Endothelial cell of umbilical vein (primary cell): Measurements from ENCODE around the gene GNMT. TPM values are rescaled to one million over a fixed set of nuclear protein-coding genes. Genes with fewer than 3 reads are reported as not detected.

Experiments used
- BruUV-seq: library from RNA; stranded (reverse); fragments of 400-500 nt; replicated peaks from 2 replicates; lab custom pipeline; 2021; lab: Mats Ljungman, UMichigan
- CTCF ChIA-PET: fragments of 300-600, 350-600 bp; sonication (Branson Sonifier 250); formaldehyde crosslinking; loops from one replicate; lab custom pipeline; 2021; ENCODE audit warnings: antibody characterized with exemption, inconsistent platforms; lab: Charles Lee
- POLR2A ChIA-PET: fragments of 300-600, 350-600 bp; sonication (Branson Sonifier 250); formaldehyde crosslinking; loops from one replicate; lab custom pipeline; 2021; ENCODE audit warnings: antibody characterized with exemption, inconsistent platforms; lab: Charles Lee
- DNase-seq: peaks from one replicate; pipeline ENCODE4 v3.0.0-alpha.2; 2011; ENCODE audit warnings: low read depth, low spot score
- FAIRE-seq: peaks from 2 replicates; lab custom pipeline; 2011; peaks lifted over from hg19 to GRCh38; lab: Jason Lieb, UNC
- H2AFZ ChIP-seq: 2 replicates; pipeline ENCODE4 v1.6.0; 2012; ENCODE audit warnings: low read depth, low read length, control low read depth, inconsistent platforms
- H3K27ac ChIP-seq: 2 replicates; pipeline ENCODE4 v1.5.1; 2011; ENCODE audit warnings: low read depth, mild to moderate bottlenecking, control low read depth, low read length, moderate library complexity; ENCODE audit not compliant: insufficient read depth
- H3K27me3 ChIP-seq, 2 experiments: 2 replicates each; pipeline versions ENCODE4 v1.6.0 to v1.6.1; 2011; ENCODE audit warnings: low read length in 2 of 2, mixed read lengths in 1 of 2; ENCODE audit not compliant: control insufficient read depth in 2 of 2, insufficient read depth in 2 of 2
- H3K36me3 ChIP-seq, 2 experiments: 2 replicates in 1 of 2; 3 replicates in 1 of 2; pipeline ENCODE4 v1.5.1; 2011; ENCODE audit warnings: low read length in 2 of 2, mild to moderate bottlenecking in 1 of 2, moderate library complexity in 1 of 2; ENCODE audit not compliant: control insufficient read depth in 2 of 2, insufficient read depth in 2 of 2; ENCODE audit errors: extremely low read depth in 1 of 2
- H3K4me1 ChIP-seq: 3 replicates; pipeline ENCODE4 v1.5.1; 2011; ENCODE audit warnings: mild to moderate bottlenecking, low read length; ENCODE audit not compliant: control insufficient read depth, insufficient read depth; ENCODE audit errors: extremely low read depth
- H3K4me2 ChIP-seq: 2 replicates; pipeline ENCODE4 v1.6.1; 2011; ENCODE audit warnings: low read length, control low read depth, mixed read lengths; ENCODE audit not compliant: insufficient read depth
- H3K4me3 ChIP-seq, 3 experiments: fragments of 200-600 bp in 1 of 3; sonication (generic), shearing (Covaris generic) in 1 of 3; replicated peaks in 1 of 3; 2 replicates each; pipeline ENCODE4 v1.5.1; 2011 to 2016; ENCODE audit warnings: control low read depth in 3 of 3, low read length in 3 of 3, mild to moderate bottlenecking in 2 of 3, inconsistent platforms in 1 of 3, low read depth in 1 of 3, moderate library complexity in 1 of 3; ENCODE audit not compliant: insufficient read depth in 1 of 3
- H3K79me2 ChIP-seq: 2 replicates; pipeline ENCODE4 v1.6.0; 2012; ENCODE audit warnings: low read length, inconsistent platforms; ENCODE audit not compliant: control insufficient read depth, insufficient read depth
- H3K9ac ChIP-seq: replicated peaks from 2 replicates; pipeline ENCODE3; 2011; ENCODE audit warnings: low read length, control low read depth; ENCODE audit not compliant: insufficient read depth; ENCODE audit errors: extremely low read depth
- H3K9me1 ChIP-seq: replicated peaks from 3 replicates; pipeline ENCODE4 v1.6.0; 2011; ENCODE audit warnings: mild to moderate bottlenecking, low read length; ENCODE audit not compliant: control insufficient read depth, insufficient read depth; ENCODE audit errors: extremely low read depth
- H3K9me3 ChIP-seq: replicated peaks from 2 replicates; pipeline ENCODE4 v1.5.1; 2012; ENCODE audit warnings: low read length, inconsistent platforms; ENCODE audit not compliant: control insufficient read depth, insufficient read depth
- H4K20me1 ChIP-seq: replicated peaks from 2 replicates; pipeline ENCODE3; 2011; ENCODE audit warnings: mild to moderate bottlenecking, low read length; ENCODE audit not compliant: control insufficient read depth, insufficient read depth; ENCODE audit errors: extremely low read depth
- CTCF ChIP-seq, 2 donors: IDR thresholded peaks; 1 replicate in 1 of 2; 2 replicates in 1 of 2; pipeline ENCODE4 v1.5.1; 2011; ENCODE audit warnings: low read length in 2 of 2, mild to moderate bottlenecking in 2 of 2, moderate library complexity in 2 of 2, control low read depth in 1 of 2, inconsistent platforms in 1 of 2, low read depth in 1 of 2; ENCODE audit not compliant: insufficient read depth in 1 of 2; ENCODE audit errors: extremely low read depth in 1 of 2
- EZH2 ChIP-seq: IDR thresholded peaks from 2 replicates; pipeline ENCODE4 v1.6.1; 2012; ENCODE audit warnings: borderline replicate concordance, low read depth, mild to moderate bottlenecking, moderate library complexity, low read length, inconsistent platforms; ENCODE audit not compliant: severe bottlenecking
- FOS ChIP-seq: IDR thresholded peaks from 2 replicates; pipeline ENCODE4 v1.6.1; 2011; ENCODE audit warnings: mild to moderate bottlenecking, low read length, moderate library complexity, borderline replicate concordance; ENCODE audit not compliant: insufficient read depth
- GATA2 ChIP-seq: IDR thresholded peaks from 2 replicates; pipeline ENCODE4 v1.7.0; 2011; ENCODE audit warnings: low read depth, mild to moderate bottlenecking, moderate library complexity, mixed read lengths, low read length; ENCODE audit not compliant: insufficient read length, insufficient read depth
- JUN ChIP-seq: IDR thresholded peaks from 2 replicates; pipeline ENCODE4 v1.6.1; 2011; ENCODE audit warnings: borderline replicate concordance, low read depth; ENCODE audit not compliant: insufficient read length, insufficient read depth
- MAX ChIP-seq: IDR thresholded peaks from 2 replicates; pipeline ENCODE4 v1.6.1; 2011; ENCODE audit not compliant: insufficient read depth, insufficient read length
- MYC ChIP-seq: IDR thresholded peaks from one replicate; pipeline ENCODE4 v1.6.1; 2011; ENCODE audit warnings: mild to moderate bottlenecking, low read depth, low read length
- POLR2A ChIP-seq: IDR thresholded peaks from 2 replicates; pipeline ENCODE4 v1.6.1; 2012; ENCODE audit warnings: low read depth, mild to moderate bottlenecking, control low read depth, low read length
- POLR2AphosphoS5 ChIP-seq: IDR thresholded peaks from 2 replicates; pipeline ENCODE4 v1.6.1; 2012; ENCODE audit warnings: low read depth, mild to moderate bottlenecking, control low read depth, low read length, moderate library complexity; ENCODE audit not compliant: insufficient read depth
- dilution Hi-C: fragments of 300-500 bp; cut with MboI; formaldehyde crosslinking; loops from one replicate; pipeline ENCODE4 v1.15.0; 2019; ENCODE audit warnings: low sequenced_read_pairs; ENCODE audit not compliant: extremely low pct_ligation_motif_present
- intact Hi-C: fragments of 100-400 bp; cut with micrococcal nuclease; formaldehyde crosslinking; loops from one replicate; pipeline ENCODE4 v1.10.0; 2022
- polyA plus RNA-seq, 4 experiments: library from polyadenylated mRNA; depleted of rRNA in 3 of 4; stranded (reverse) in 3 of 4; unstranded in 1 of 4; fragments of >200 nt; gene quantifications; 2 replicates each; pipeline versions ENCODE4 v1.2.1 to v1.2.3, GENCODE V29; 2011 to 2012; ENCODE audit warnings: missing spikeins in 1 of 4
- total RNA-seq: library from RNA; stranded (reverse); gene quantifications from 2 replicates; pipeline ENCODE4 v1.2.3, GENCODE V29; 2021

The GNMT gene
- total and polyA plus RNA-seq, 2 donors (not counting 3 experiments of a cell fraction or from before 2014, with no cell fraction given), result 0.41 to 1.2 TPM

- FAIRE-seq, result no peak
- BruUV-seq, result no TSS peak
- POLR2A ChIA-PET, result no interaction called here
Measured at GRCh38 chr6:42915732-42916131, 44.8 kb upstream of the GNMT start, which contains the start of gene PTCRA. Gene PTCRA, plus strand, starts transcription at chr6:42916053. Its CDS starts 17 bp downstream, at chr6:42916070.

More at GRCh38 chr6:42915732-42916131, 44.8 kb upstream of the GNMT start, which contains the start of gene PTCRA:
- no peak for DNase-seq
- TF ChIP-seq MYC, result no peak
- TF ChIP-seq POLR2A, result no peak
- no peak for TF ChIP-seq GATA2
- no peak for TF ChIP-seq JUN
- TF ChIP-seq CTCF (IDR thresholded peaks at IDR 0.05; ENCODE audit: extremely low read depth in 1 of 2, insufficient read depth in 1 of 2, low read depth in 1 of 2, low read length in 2 of 2), result no peak
- TF ChIP-seq MAX, result no peak
- TF ChIP-seq EZH2, result no peak
- no peak for TF ChIP-seq POLR2AphosphoS5
- no peak for TF ChIP-seq FOS
- CTCF ChIA-PET, result interaction anchor here (1.2 to 1.3 kb wide), 2 partner anchors 16 to 228 kb away, joined by 3 to 7 read pairs; no protein-coding TSS in a partner anchor
- Histone ChIP-seq H3K4me2 (no peak within 1 kb of the TSS), H3K27ac (no peak within 1 kb of the TSS), H3K79me2 (no peaks in the 10 kb centered on the region), H3K4me3 (no peak within 1 kb of the TSS), H2AFZ (no peak within 1 kb of the TSS), H3K9me3 (no peaks in the 10 kb centered on the region), H4K20me1 (no peaks in the 10 kb centered on the region), H3K36me3 (no peaks in the 10 kb centered on the region), H3K27me3 (peaks cover 0 to 4% of the 10 kb centered on the region in 2 experiments), H3K9me1 (no peaks in the 10 kb centered on the region), H3K9ac (no peak within 1 kb of the TSS), H3K4me1 (no peaks in the 10 kb centered on the region)
- intact Hi-C loops (no loop called here), dilution Hi-C loops (no loop called here)
